HG03280 (cell line): ENCODE results near the gene ENO3.

Experiments used
- ATAC-seq: cut with Tn5 transposase; IDR thresholded peaks from one replicate; pipeline ENCODE4 v1.9.1; 2021; ENCODE audit warnings: mild to moderate bottlenecking, moderate library complexity; ENCODE audit not compliant: unreplicated experiment

ENO3 gene

DNA sequence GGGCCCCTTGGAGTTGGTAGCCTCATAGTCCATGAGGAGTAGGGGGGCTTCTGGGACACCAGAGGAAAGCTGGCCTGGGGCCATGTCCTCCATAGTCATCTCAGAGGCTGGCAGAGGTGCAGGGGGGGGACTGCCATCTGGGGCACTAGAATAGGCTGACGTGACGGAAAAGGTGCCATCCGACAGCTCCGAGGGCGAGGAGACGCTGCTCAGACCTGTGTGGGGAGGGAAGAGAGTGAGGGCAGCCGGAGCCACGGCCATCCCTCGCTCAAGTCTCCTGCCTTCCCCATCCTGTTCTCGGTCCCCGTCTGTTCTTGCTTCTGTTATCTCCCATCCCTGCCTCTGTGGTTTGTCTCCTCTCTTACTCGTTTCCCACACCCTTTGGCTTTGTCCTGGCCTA is 21.4 kb downstream of the ENO3 start:
- no peak for ATAC-seq

DNA sequence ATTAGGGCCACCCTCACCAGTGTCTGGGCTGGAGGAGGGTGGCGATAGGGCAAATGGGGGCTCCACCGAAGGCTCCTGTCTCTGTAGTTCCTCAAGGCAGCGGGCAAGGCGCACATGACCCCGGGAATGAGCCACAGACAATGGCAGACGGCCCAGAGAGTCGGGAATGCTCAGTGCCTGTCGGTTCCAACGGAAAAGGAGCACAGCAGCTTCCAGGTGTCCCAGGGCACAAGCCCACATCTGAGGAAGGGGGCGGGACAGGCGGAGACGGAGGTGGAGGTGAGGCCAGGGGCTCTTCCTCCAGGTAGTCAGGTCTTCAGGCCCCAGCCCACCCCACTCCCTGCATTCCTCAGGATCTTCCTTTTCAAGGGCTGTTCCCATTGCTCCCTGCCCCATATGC is 21.8 kb downstream of the ENO3 start:
- ATAC-seq: no peak

DNA sequence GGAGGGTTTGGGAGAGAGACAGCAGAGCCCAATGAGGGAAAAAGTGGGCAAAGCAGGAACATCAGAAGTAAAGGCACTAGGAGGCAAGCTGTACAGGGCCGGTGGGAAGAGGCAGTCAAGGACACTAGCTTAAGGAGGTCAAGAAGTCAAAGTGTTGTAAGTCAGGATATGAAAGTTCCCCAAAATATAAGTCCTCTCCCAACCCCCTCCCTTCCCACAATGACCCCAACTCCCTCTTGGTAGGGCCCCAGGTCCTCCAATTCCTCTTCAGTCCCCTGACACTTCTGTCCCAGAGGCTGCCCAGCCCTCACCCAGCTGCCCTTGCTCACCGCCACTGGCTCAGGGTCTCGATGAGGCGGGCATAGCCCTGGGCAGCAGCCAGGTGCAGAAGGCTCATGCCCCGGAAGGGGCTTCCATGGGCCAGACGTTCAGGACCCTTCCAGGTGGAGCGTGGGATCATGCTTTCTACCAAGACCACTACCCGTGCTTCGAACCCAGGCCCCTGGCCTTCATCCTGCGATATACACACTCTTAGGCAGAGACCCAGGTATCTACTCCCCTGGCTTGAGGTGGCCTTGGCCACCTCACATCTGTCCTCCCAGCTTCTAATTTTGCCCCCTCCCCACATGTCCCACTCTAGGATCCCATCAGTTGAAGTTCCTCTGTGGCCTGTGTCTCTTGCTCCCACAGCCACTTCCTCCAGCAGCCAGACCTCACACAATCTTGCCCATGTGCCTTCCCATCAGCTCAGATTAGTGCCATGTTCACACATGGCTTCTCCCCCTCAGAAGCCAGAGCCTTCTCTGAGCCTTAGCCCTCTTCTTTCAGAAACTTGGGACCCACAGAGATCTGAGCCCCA is 22.6 kb downstream of the ENO3 start:
- ATAC-seq: no peak

DNA sequence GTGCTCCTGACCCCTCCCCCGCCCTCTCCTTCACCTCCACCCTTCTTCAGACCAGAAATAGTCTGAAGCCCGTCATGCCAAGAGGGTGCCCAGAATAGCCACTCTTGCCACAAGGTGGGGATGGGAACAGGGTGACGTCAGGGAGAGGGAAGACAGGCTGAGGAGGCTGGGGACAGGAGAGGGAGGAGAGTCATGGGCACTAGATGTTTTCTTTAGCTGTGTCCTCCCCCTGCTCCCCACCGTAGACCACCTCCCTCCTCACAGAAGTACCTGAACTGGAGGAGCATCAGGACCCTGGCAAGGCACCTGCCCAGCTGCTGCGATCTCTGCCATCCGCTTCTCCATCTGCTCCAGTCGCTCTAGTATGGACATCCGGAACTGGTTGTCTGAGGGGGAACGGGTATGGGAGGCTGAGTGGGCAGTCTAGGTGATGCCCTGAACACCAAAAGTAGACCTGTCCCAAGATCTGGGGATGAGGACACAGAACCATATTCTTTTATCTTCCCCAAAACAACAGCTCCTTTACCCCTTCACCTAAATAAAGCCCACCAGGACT is 23.3 kb downstream of the ENO3 start:
- no peak for ATAC-seq

DNA sequence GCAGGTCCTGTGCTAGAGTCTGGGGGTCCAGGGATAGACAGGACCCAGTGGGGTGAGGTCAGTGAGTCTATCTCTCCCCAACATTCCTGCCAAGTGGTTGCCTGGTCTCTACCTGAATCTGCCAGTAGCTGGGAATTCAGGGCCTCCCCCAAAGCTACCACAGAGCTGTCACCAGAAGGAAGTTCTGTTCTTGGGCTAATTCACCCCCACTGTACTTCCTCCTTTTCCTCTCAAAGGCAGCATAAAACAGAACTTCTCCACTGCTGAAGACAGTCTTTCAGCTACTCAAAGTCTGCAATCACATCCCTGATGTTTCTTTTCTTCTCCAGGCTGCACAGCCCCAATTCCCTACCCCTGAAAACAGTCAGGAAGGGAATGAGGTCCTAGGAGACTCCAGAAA is 27.8 kb downstream of the ENO3 start:
- no peak for ATAC-seq

DNA sequence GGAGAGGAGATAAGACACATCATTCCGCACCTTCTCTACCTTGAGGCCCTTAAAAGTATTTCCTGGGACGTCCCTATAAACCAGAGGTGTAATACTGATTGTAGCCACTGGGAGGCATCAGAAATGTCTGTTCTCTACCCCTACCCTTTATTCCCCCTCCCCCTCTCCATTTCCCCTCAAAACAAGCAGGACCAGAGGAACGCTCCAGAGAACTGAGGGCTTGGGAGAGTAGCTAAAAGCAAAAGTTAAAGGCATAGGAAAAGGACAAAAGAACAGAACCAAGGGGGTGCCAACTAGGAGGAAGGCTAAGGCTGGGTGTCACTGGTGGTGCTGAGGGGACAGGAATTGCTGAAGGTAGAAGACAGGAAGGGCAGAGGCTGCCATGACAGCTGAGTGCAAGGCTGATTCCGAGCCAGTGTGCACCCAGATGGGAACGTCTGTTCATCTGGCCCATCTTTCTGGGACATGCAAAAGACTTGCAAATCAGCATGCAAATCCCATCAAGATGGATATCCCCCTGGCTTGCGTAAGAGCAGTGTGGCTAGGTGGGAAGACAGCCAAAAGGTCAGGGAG is 29.8 kb downstream of the ENO3 start:
- no peak for ATAC-seq

DNA sequence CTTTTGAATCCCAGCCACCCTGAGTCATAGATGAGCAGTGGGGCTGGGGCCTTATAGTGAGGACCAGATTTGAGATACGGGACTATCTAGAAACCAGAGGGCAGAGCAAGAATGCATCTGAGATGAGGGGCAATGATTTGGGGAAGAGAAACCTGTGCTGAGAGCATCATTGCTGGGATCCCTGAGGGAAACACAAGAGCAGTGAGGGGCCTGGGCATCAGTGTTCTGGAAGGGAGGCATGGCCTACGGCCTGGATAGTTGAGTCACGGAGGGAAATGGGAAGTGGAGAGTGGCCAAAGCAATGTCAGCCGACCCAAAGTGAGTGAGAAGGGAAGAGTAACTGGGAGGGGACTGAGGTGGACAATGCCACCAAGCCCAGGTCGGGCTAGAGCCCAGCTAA is 31.4 kb downstream of the ENO3 start:
- ATAC-seq: no peak

DNA sequence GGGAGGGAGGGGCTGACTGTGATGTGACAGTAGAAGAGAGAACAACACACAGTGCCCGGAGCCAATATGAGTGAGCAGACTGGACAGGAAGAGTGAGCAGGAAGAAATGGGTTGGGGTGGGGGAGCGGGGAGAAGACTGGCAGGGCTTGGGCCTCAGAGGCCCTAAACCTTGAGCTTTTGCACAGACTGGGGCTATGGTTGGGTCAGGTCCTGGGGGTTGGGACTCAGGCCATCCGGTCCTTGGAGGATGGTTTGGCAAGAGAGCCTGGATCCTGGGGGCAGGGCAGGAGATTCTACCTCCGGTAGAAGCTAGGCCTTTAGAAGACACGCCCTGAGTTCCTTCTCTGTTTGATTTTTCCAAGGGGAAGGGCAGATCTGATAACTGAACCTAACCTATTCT is 35.5 kb downstream of the ENO3 start:
- no peak for ATAC-seq

DNA sequence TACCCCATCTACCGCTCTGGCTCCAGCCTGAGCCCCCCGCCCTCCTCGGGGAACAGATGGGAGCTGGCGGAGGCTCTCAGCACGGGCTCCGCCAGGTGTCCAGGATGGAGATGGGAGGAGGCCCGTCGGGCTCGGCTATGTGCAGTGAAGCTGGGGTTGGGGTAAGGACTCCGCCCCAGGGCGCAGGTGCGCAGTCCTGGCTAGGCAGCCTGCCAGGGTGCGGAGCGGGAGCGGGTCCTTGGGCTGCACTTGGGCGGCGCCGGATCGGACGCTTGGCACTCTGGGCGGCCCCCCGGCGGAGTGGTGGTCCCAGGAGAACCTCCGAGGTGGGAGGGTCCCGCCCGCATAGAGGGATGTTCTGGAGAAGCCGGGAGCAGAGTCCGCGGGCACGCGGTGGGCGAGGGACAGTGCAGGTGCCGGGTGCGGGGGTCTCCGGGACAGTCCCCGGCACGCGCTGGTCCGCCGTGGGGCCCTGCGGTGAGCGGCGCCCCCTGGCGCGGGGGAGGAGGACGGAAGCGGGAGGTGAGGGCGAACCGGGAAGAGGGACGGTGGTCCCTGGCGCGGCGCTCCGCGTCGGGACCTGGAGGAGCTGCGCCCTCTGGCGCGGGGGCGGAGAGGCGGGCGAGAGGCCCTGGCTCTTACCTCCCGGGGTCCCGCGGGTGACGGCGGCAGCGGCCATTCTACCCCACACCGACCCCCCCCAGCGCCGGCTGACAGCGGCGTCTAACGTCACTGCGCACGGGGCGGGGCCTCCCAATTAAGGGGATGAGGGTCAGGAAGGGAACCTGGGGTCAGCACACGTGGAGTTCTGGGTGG is 36.2 kb downstream of the ENO3 start, which contains the start of gene CAMTA2:
CAMTA2 (minus strand) TSS at position 725 of the 816 bp plus-strand sequence. CDS start 1,453 bp downstream, outside the sequence.
- ATAC-seq: peak; percentile 67

DNA sequence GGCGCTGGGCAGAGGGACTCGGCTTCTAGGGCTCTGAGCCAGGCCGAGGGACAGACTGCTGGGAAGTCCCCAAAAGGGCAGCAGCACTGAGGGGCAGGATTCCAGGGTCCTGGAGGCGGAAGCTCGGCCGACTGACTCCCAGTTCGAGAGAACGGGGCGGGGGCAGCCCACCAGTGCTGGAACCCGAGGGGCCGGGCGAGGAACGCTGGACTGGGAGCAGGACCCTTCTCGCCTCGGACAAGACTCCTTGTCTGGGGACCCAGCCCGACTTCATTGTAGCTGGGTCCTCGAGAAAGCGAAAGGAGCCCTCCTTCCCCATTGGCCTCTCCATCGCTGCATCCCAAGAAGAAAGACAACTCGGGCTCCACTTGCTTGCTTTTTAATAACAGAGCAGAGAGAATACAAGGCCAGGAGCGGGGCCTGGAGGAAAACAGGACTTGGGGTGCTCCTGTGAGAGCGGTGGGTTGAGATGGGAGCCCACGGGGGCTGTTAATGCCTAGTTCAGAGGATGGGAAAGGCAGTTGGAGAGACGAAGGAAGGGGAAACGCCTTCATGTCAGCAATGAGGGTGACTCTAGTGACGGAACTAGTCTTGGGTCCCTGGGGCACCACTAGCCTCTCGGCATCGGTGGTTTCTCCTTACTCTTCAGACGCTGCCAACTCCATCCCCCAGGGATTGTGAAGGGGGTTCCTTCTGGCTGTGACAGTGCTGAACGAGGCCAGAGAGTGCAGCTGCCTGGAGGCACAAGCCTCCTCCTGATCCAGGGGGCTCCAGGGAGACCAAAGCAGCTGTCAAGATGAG is 37.0 kb downstream of the ENO3 start:
- ATAC-seq: no peak

DNA sequence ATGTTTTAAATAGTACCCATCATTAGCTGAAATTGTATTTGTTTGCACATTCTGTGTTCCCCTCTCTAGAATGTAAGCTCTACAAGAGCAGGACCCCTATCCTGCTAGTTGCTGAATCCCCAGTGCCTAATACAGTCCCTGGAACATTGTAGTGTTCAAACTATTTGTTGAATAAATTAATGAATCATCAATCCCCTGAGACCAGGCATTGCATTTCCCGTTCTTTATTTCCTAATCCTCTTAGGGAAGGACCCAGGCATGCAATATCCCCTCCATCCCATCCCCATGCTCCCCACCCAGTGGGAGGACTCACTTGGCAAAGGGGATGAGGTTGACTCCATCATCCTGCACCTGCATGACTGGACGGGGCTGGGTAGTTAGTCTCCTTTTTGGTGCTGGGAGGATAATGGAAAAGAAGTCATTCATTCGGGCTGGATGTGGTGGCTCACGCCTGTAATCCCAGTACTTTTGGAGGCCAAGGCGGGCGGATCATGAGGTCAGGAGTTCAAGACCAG is 43.2 kb downstream of the ENO3 start:
- no peak for ATAC-seq

DNA sequence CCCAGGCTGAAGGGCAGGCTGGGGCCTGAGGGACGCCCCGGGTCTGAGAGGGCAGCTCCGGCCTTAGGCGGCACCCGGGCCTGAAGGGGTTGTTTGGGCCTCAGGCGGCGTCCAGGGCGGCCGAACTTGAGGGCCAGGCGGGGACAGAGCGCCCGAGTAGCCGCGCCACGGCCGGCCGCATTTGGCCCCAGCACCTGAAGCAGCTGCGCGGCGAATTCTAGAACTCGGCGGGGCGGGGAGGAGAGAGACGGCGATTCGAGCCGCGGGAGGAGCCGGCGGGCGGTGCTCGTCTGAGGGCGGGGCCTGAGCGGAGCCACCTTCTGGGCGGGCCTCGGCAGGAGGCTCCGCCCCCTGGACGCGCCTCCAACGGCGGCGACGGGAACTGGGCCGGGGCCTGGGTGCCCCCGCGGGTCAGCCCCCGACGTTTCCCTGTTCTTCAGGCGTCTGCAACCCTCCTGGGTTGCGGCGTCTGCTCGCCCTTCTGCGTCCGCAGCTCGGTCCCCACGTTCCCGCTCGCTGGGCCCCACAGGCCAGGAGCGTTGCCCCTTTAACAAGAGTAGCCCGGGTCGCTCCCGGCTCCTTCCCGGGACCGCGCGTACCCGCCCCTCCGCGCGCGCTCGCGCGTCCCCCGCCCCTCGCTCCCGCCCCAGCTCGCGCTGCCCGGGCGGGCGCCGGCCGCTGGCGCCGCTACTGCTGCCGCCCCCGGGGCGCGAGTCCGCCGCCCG is 46.5 kb downstream of the ENO3 start, which contains the start of the genes INCA1 and KIF1C:
INCA1 (minus strand) TSS at position 221 of the 725 bp plus-strand sequence. CDS start 3,085 bp downstream, outside the sequence.
KIF1C (plus strand) TSS at position 649 of the 725 bp plus-strand sequence. CDS start 2,297 bp downstream, outside the sequence.
- ATAC-seq: peak; percentile 86

DNA sequence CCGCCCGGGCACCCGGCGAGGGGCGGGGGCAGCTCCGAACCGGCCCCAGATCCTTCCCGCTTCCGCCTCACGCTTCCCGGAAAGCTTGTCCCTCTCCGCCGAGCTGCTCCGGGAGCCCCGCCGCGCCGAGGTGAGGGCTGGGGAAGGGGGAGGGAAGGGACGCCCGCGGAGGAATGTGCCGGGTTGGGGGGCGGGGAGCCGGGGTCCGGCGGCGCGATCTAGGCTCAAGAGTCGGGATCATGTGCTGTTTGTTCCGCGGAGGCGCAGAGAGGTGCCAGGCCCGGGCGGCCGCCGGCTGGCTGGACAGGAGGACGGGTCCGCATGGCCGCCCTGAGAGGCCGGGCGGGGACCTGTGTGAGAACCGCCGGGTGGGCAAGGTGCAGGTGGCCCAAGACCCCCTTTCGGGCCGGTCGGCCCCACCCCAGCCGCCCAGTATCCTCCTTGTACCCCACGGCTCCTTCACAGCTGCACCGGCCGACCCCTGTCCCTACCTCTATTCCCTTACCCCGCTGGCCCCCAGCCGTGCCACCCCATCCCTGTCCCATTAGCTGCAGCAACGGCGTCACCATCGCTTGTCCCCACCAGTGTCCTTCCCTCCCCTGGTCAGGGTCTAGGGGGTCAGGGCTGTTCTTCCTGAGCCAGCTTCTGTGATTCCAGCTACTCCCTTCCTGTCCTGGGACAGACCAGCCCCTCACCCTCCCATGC is 47.3 kb downstream of the ENO3 start:
- ATAC-seq: peak; percentile 0

DNA sequence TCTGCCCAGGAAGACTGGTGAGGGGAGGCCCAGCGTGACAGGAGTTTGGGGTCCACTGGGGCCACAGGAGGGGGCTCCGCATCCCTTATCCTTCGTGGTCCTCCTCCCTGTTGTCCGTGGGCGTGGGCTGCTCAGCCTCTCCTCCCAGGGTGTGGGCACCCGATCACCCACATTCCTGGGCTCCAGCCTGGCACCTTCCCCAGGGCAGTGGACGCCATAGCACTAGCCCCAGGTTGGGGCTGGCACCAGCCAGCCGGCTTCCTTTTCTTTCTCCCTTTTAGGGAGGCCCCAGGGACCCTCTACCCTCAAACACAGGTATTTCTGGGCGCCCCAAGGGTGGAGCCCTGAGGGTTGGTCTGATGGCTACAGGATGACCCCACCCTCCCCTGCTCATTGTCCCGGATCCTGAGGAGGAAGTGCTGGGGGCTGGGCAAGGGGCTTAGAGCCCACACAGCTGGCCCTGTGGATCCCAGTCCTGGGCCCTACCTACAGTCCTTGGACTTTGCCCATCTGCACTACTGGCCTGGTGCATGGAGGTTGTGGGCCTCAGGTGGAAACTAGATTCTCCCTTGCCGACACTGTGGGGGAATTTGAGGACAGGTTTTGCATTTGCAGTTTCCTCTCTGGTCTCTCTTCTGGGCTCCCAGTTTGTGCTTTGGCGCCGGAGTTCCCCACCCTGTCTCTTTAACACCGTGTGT is 48.0 kb downstream of the ENO3 start:
- ATAC-seq: no peak

DNA sequence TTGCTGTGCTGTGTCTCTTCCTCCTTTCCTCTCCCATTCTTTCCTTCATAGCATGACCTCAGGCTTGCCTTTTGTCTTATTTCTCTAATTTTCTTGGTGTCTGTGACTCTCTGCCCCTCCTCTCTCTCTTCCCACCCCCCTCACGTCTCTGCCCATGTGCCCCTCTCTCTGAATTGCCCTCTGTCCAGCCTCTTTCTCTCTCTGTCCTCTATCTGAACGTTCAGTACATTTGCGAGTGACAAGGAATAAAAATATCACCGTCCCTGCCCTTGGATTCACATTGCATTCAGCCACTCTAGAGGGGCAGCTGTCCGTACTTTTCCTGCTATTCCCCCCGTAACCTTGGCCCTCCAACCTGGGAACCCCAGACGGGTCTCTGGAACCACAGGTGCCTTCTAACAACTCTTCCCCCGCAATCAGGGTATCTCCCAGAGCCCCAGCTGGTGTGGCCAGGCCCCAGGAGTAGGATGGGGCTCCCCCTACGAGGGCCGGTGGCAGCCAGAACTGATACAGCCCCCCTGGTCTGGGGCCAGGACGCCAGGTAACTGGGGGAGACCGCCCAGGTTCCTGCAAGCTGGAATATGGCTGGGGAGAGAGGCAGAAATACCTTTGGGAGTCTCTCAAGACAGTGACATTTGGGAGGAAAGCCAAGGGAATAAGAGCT is 48.6 kb downstream of the ENO3 start:
- no peak for ATAC-seq

DNA sequence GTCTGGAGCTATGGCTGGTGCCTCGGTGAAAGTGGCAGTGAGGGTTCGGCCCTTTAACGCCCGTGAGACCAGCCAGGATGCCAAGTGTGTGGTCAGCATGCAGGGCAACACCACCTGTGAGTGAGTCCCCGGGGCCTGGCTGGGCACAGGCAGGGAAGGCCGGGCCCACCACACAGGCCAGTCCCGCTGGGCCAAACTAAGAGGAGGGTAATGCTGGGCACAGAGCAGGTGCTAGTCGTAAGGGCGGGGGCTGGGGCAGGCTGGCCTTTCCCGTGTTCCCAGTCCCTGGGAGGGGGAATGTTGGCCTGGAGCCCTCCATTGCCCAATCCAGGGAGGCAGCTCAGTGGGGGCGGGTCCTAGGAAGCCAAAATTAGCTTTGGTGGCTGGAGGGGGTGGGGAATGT is 49.3 kb downstream of the ENO3 start:
- ATAC-seq: no peak

DNA sequence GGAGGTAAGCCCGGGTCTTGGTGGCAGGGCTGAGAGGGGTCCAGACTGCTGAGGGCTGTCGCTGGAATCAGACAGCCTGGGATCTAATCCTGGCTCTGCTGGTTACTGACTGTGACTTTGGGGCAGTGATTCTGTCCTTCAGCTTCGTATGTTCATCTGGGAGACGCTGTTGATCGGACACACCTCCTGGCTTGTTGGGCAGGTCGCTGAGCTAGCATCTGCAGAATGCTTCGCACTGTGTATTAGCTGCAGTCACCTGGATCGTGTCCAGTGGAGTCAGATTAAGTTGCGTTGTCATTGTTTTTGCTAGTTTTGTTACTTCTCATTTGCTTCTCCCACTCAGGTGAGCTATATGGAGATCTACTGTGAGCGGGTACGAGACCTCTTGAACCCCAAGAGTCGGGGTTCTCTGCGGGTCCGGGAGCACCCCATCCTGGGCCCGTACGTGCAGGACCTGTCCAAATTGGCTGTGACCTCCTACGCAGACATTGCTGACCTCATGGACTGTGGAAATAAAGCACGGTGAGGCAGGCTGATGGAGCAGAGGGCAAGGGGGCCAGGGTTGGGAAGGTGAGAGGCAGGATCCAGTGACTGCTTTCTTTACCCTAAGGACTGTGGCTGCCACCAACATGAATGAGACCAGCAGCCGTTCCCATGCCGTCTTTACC is 51.3 kb downstream of the ENO3 start:
- ATAC-seq: no peak
